ENCODE data around the gene MAG. TPM values are rescaled to one million over a fixed set of nuclear protein-coding genes. Genes with fewer than 3 reads are reported as not detected.
A peak's percentile ranks its signal among the peaks of the same experiment; 100 is the strongest.

The MAG gene
- total RNA-seq, 1 experiment from 2014 or later = not detected

DNA sequence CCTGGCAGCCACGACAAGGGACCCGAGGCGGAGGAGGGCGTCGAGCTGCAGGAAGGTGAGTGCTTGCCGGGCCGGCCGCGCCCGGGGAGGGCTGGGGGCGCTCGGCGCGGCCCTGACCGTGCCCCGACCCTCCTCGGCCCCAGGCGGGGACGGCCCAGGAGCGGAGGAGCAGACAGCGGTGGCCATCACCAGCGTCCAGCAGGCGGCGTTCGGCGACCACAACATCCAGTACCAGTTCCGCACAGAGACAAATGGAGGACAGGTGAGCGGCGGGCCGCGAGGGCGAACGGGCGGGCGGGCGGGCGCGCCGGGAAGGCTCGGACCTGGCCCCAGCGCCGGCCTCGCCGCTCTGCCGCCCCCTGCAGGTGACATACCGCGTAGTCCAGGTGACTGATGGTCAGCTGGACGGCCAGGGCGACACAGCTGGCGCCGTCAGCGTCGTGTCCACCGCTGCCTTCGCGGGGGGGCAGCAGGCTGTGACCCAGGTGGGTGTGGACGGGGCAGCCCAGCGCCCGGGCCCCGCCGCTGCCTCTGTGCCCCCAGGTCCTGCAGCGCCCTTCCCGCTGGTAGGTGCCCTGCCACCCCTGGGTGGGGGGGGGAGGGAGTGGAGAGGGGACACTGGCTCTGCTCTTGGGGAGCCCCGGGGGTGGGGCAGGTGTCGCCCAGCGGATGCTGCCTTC is 22.4 kb upstream of the MAG start:
- Histone ChIP-seq H3K23ac (ENCODE audit: insufficient read length, low read depth, low read length) (no peak overlapping the region), H4K5ac (ENCODE audit: insufficient read length, low read depth, low read length) (no peak overlapping the region), H4K20me1 (ENCODE audit: control insufficient read depth, insufficient read depth, insufficient read length) (no peaks in the 10 kb centered on the region), H2BK120ac (ENCODE audit: low read depth, low read length, poor library complexity, severe bottlenecking) (no peak overlapping the region), H3K4me1 (ENCODE audit: insufficient read depth, low read length) (no peaks in the 10 kb centered on the region), H3K79me1 (ENCODE audit: insufficient read depth, low read depth, low read length, poor library complexity, severe bottlenecking) (no peaks in the 10 kb centered on the region), H3K27me3 (ENCODE audit: insufficient read depth, low read length) (no peaks in the 10 kb centered on the region), H3K9ac (ENCODE audit: extremely low read depth, insufficient read length, low read length) (peak overlapping the region; percentile 57), H3K18ac (ENCODE audit: insufficient read length, low read depth, low read length) (peak overlapping the region; percentile 59), H2BK15ac (ENCODE audit: low read depth, low read length) (no peak overlapping the region), H2AK5ac (ENCODE audit: insufficient read length, low read length) (no peak overlapping the region), H3K56ac (ENCODE audit: insufficient read length, low read depth, low read length) (no peak overlapping the region), H2AFZ (ENCODE audit: low read length) (no peak overlapping the region), H3K4ac (ENCODE audit: low read depth, low read length) (no peak overlapping the region), H2BK5ac (ENCODE audit: insufficient read length, low read length) (no peak overlapping the region), H2BK12ac (ENCODE audit: insufficient read length, low read depth, low read length) (no peak overlapping the region), H3K4me2 (ENCODE audit: insufficient read depth, insufficient read length, low read length) (peak overlapping the region; percentile 24), H4K91ac (ENCODE audit: insufficient read length, low read depth, low read length) (no peak overlapping the region), H3K79me2 (ENCODE audit: insufficient read depth, low read length) (no peaks in the 10 kb centered on the region), H3K9me3 (ENCODE audit: control insufficient read depth, low read depth, low read length) (no peaks in the 10 kb centered on the region), H3K23me2 (ENCODE audit: insufficient read length, low read depth, low read length, poor library complexity, severe bottlenecking) (peaks cover 5% of the 10 kb centered on the region), H3K27ac (ENCODE audit: insufficient read length, low read depth, low read length) (no peak overlapping the region), H3T11ph (ENCODE audit: low read length) (no peak overlapping the region), H3K14ac (ENCODE audit: insufficient read depth, low read length) (peak overlapping the region; percentile 90; the same call in 1 of the 2 replicates), H2BK20ac (ENCODE audit: low read depth, low read length, poor library complexity, severe bottlenecking) (no peak overlapping the region), H4K8ac (replicated peaks; ENCODE audit: insufficient read length, low read depth, low read length) (no peak overlapping the region)
- peak overlapping the region; percentile 60 to 79 for H3K4me3 Mint-ChIP-seq
- H3K27me3 Mint-ChIP-seq (ENCODE audit: low read depth) = no peaks in the 10 kb centered on the region
- TF ChIP-seq, protein P1, sequence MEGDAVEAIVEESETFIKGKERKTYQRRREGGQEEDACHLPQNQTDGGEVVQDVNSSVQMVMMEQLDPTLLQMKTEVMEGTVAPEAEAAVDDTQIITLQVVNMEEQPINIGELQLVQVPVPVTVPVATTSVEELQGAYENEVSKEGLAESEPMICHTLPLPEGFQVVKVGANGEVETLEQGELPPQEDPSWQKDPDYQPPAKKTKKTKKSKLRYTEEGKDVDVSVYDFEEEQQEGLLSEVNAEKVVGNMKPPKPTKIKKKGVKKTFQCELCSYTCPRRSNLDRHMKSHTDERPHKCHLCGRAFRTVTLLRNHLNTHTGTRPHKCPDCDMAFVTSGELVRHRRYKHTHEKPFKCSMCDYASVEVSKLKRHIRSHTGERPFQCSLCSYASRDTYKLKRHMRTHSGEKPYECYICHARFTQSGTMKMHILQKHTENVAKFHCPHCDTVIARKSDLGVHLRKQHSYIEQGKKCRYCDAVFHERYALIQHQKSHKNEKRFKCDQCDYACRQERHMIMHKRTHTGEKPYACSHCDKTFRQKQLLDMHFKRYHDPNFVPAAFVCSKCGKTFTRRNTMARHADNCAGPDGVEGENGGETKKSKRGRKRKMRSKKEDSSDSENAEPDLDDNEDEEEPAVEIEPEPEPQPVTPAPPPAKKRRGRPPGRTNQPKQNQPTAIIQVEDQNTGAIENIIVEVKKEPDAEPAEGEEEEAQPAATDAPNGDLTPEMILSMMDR (conservative IDR thresholded peaks at IDR 0.05) = peak; percentile 99
- peaks cover 28 to 64% (median 64%) of the 10 kb centered on the region in 3 experiments for H3K36me3 Mint-ChIP-seq (ENCODE audit: insufficient read depth in 1 of 3, low read depth in 3 of 3)
- 0 out of 7 replicates have a peak overlapping the region, but pooled peaks of 1 of the 3 experiments have one; percentile 48 for H3K27ac Mint-ChIP-seq
- WGBS (ENCODE audit: extremely low coverage, insufficient read length, low lambda C conversion rate) = no CpG with 5 or more reads among the region's 66 CpGs
- peak; percentile 93 for DNase-seq
- no peaks in the 10 kb centered on the region for H3K9me3 Mint-ChIP-seq
- H3K4me1 Mint-ChIP-seq = peaks cover 11 to 15% of the 10 kb centered on the region in 2 experiments

Data from H9 (cell line).